ENCODE data around the gene PKD2L1. TPM values are rescaled to one million over a fixed set of nuclear protein-coding genes. Genes with fewer than 3 reads are reported as not detected.

Gene PKD2L1
- total RNA-seq, 3 donors from 2014 or later: not detected

DNA sequence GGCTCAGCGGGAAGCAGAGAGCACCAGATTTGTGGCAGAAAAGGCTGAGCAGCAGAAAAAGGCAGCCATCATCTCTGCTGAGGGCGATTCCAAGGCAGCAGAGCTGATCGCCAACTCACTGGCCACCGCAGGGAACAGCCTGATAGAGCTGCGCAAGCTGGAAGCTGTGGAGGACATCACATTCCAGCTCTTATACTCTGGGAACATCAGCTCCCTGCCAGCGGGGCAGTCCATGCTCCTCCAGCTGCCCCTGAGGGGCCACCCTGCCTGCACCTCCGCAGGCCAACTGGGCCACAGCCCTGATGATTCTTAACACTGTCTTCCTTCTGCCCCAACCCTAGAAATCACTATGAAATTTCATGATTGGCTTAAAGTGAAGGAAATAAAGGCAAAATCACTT is 81.2 kb downstream of the PKD2L1 start:
- H3K36me3 Mint-ChIP-seq (ENCODE audit: insufficient read depth): peaks cover 46% of the 10 kb centered on the region
- no peak for ATAC-seq
- H3K9me3 Mint-ChIP-seq: no peaks in the 10 kb centered on the region
- H3K4me1 Mint-ChIP-seq (ENCODE audit: low read depth): no peaks in the 10 kb centered on the region
- H3K4me3 Mint-ChIP-seq: no peak overlapping the region
- H3K27me3 Mint-ChIP-seq (ENCODE audit: low read depth): no peaks in the 10 kb centered on the region
- DNase-seq: no peak

- H3K4me3 Mint-ChIP-seq: no peak overlapping the region
- no peaks in the 10 kb centered on the region for H3K9me3 Mint-ChIP-seq
- H3K27me3 Mint-ChIP-seq (ENCODE audit: low read depth): no peaks in the 10 kb centered on the region
- peaks cover 42% of the 10 kb centered on the region for H3K36me3 Mint-ChIP-seq (ENCODE audit: insufficient read depth)
- ATAC-seq (no peak), DNase-seq (no peak)
- H3K4me1 Mint-ChIP-seq (ENCODE audit: low read depth): no peaks in the 10 kb centered on the region
Measured at GRCh38 chr10:100245484-100246220, 84.4 kb downstream of the PKD2L1 start.

- no peaks in the 10 kb centered on the region for H3K4me1 Mint-ChIP-seq (ENCODE audit: low read depth)
- ATAC-seq (no peak), DNase-seq (no peak)
- H3K9me3 Mint-ChIP-seq: no peaks in the 10 kb centered on the region
- H3K4me3 Mint-ChIP-seq: no peak overlapping the region
- H3K36me3 Mint-ChIP-seq (ENCODE audit: insufficient read depth): peaks cover 24% of the 10 kb centered on the region
- H3K27me3 Mint-ChIP-seq (ENCODE audit: low read depth): no peaks in the 10 kb centered on the region
Measured at GRCh38 chr10:100239851-100240250, 90.2 kb downstream of the PKD2L1 start.

GRCh38 chr10:100238429-100238828 is 91.6 kb downstream of the PKD2L1 start:
- ATAC-seq (no peak), DNase-seq (no peak)
- Mint-ChIP-seq H3K36me3 (ENCODE audit: insufficient read depth) (peaks cover 23% of the 10 kb centered on the region), H3K4me3 (no peak overlapping the region), H3K4me1 (ENCODE audit: low read depth) (no peaks in the 10 kb centered on the region), H3K27me3 (ENCODE audit: low read depth) (no peaks in the 10 kb centered on the region), H3K9me3 (no peaks in the 10 kb centered on the region)

Other genes starting within 250 kb of the PKD2L1 start
- gene CPN1, start 248.4 kb downstream of the PKD2L1 start, total RNA-seq: not detected
- 10 to 100 TPM; 20.3 to 26.5 (median 21.9) TPM for gene ERLIN1, start 144.2 kb downstream of the PKD2L1 start, total RNA-seq
- gene CHUK, start 100.6 kb downstream of the PKD2L1 start, total RNA-seq: 10 to 100 TPM; 40.4 to 44.1 (median 42.8) TPM
- 10 to 100 TPM; 37.6 to 47.0 (median 40.8) TPM for gene CWF19L1, start 62.6 kb downstream of the PKD2L1 start, total RNA-seq
- 10 to 100 TPM; 62.5 to 79.5 (median 75.5) TPM for gene BLOC1S2, start 43.5 kb downstream of the PKD2L1 start, total RNA-seq
- gene SCD, start 17.0 kb upstream of the PKD2L1 start, total RNA-seq: 10 to 100 TPM; 19.7 to 26.7 (median 21.1) TPM
- gene WNT8B, start 132.8 kb upstream of the PKD2L1 start, total RNA-seq: under 1 TPM in 1 of 3 donors, not detected in 2; 0.11 TPM
- 1 to 10 TPM; 6.2 to 7.6 (median 6.9) TPM for gene SEC31B, start 189.6 kb upstream of the PKD2L1 start, total RNA-seq
- 100 to 1,000 TPM; 261 to 286 (median 280) TPM for gene NDUFB8, start 199.6 kb upstream of the PKD2L1 start, total RNA-seq
- 10 to 100 TPM; 42.8 to 52.6 (median 48.7) TPM for gene HIF1AN, start 205.7 kb upstream of the PKD2L1 start, total RNA-seq